IMR-90 (cell line): ENCODE data around the gene ROBO2. TPM values are rescaled to one million over a fixed set of nuclear protein-coding genes. Genes with fewer than 3 reads are reported as not detected.

ENCODE experiments used
- ATAC-seq: fragments of 200-7000 bp; cut with Tn5 transposase; 2 replicates; pipeline ENCODE4 v1.9.1; 2020; ENCODE audit warnings: low read depth, mild to moderate bottlenecking, moderate library complexity
- BruUV-seq: library from RNA; stranded (reverse); fragments of 400-500 nt; replicated peaks from 2 replicates; lab custom pipeline; 2021; lab: Mats Ljungman, UMichigan
- CTCF ChIA-PET: fragments of 300-600 bp; formaldehyde crosslinking; extraction: SDS; loops from one replicate; lab custom pipeline; 2021; ENCODE audit warnings: antibody characterized with exemption; lab: Yijun Ruan, JAX
- POLR2A ChIA-PET: fragments of 300-600 bp; sonication (Branson Sonifier 250); formaldehyde crosslinking; loops from one replicate; lab custom pipeline; 2022; ENCODE audit warnings: antibody characterized with exemption; ENCODE audit not compliant: unreplicated experiment; lab: Charles Lee
- DNase-seq: peaks from one replicate; pipeline ENCODE4 v3.0.0; 2013
- H2AFZ ChIP-seq: replicated peaks from 2 replicates; pipeline ENCODE3; 2013; ENCODE audit warnings: low read length, mild to moderate bottlenecking; ENCODE audit not compliant: poor library complexity
- H2AK5ac ChIP-seq: 2 replicates; pipeline ENCODE4 v1.6.1; 2013; ENCODE audit warnings: low read depth, low read length, inconsistent platforms
- H2AK9ac ChIP-seq: replicated peaks from 2 replicates; pipeline ENCODE3; 2013; ENCODE audit warnings: mild to moderate bottlenecking, low read depth, low read length, moderate library complexity; ENCODE audit not compliant: poor library complexity
- H2BK120ac ChIP-seq: 2 replicates; pipeline ENCODE4 v1.6.1; 2013; ENCODE audit warnings: low read depth, low read length, inconsistent platforms
- H2BK15ac ChIP-seq: 3 replicates; pipeline ENCODE4 v1.6.1; 2013; ENCODE audit warnings: low read depth, low read length, inconsistent platforms
- H2BK20ac ChIP-seq: 2 replicates; pipeline ENCODE4 v1.6.1; 2013; ENCODE audit warnings: low read depth, mild to moderate bottlenecking, inconsistent platforms, low read length, moderate library complexity
- H2BK5ac ChIP-seq: 2 replicates; pipeline ENCODE4 v1.6.1; 2013; ENCODE audit warnings: mild to moderate bottlenecking, low read depth, low read length, inconsistent platforms; ENCODE audit not compliant: poor library complexity, severe bottlenecking
- H3K14ac ChIP-seq: replicated peaks from 2 replicates; pipeline ENCODE4 v1.6.1; 2013; ENCODE audit warnings: low read depth, low read length, inconsistent platforms
- H3K18ac ChIP-seq: 2 replicates; pipeline ENCODE4 v1.6.1; 2013; ENCODE audit warnings: low read depth, low read length, control low read depth
- H3K23ac ChIP-seq: 2 replicates; pipeline ENCODE4 v1.6.1; 2013; ENCODE audit warnings: low read depth, low read length, inconsistent platforms
- H3K27ac ChIP-seq: 2 replicates; pipeline ENCODE4 v1.5.1; 2013; ENCODE audit warnings: mild to moderate bottlenecking, control low read depth, low read length; ENCODE audit not compliant: insufficient read depth
- H3K27me3 ChIP-seq: 2 replicates; pipeline ENCODE4 v1.6.1; 2013; ENCODE audit warnings: low read length; ENCODE audit not compliant: control insufficient read depth, insufficient read depth
- H3K36me3 ChIP-seq: 2 replicates; pipeline ENCODE4 v1.6.1; 2013; ENCODE audit warnings: low read length, mixed read lengths; ENCODE audit not compliant: control insufficient read depth, insufficient read depth
- H3K4ac ChIP-seq: 2 replicates; pipeline ENCODE4 v1.6.1; 2013; ENCODE audit warnings: low read depth, low read length, inconsistent platforms
- H3K4me1 ChIP-seq: 2 replicates; pipeline ENCODE4 v1.6.1; 2013; ENCODE audit warnings: low read length, mixed read lengths; ENCODE audit not compliant: control insufficient read depth, insufficient read depth
- H3K4me2 ChIP-seq: 2 replicates; pipeline ENCODE4 v1.6.1; 2013; ENCODE audit warnings: low read depth, mild to moderate bottlenecking, control low read depth, low read length, moderate library complexity
- H3K4me3 ChIP-seq: 2 replicates; pipeline ENCODE4 v1.5.1; 2013; ENCODE audit warnings: low read depth, mild to moderate bottlenecking, control low read depth, low read length, moderate library complexity; ENCODE audit not compliant: insufficient read depth
- H3K56ac ChIP-seq: 2 replicates; pipeline ENCODE4 v1.6.1; 2013; ENCODE audit warnings: low read length, inconsistent platforms; ENCODE audit not compliant: insufficient read depth; ENCODE audit errors: extremely low read depth
- H3K79me1 ChIP-seq, 2 experiments: 2 replicates each; pipeline ENCODE4 v1.6.1; 2013; ENCODE audit warnings: low read length in 2 of 2, inconsistent platforms in 1 of 2, low read depth in 1 of 2
- H3K9ac ChIP-seq: 2 replicates; pipeline ENCODE4 v1.6.1; 2013; ENCODE audit warnings: low read depth, low read length, control low read depth
- H3K9me1 ChIP-seq: 2 replicates; pipeline ENCODE4 v1.6.1; 2013; ENCODE audit warnings: low read length, inconsistent platforms; ENCODE audit not compliant: insufficient read depth
- H3K9me3 ChIP-seq: 2 replicates; pipeline ENCODE4 v1.6.1; 2013; ENCODE audit warnings: low read length; ENCODE audit not compliant: control insufficient read depth, insufficient read depth
- H4K20me1 ChIP-seq: 2 replicates; pipeline ENCODE4 v1.6.1; 2013; ENCODE audit warnings: low read length, inconsistent platforms; ENCODE audit not compliant: insufficient read depth
- H4K5ac ChIP-seq: 2 replicates; pipeline ENCODE4 v1.6.1; 2013; ENCODE audit warnings: mild to moderate bottlenecking, low read depth, low read length, control low read depth
- H4K8ac ChIP-seq, 2 experiments: 2 replicates each; pipeline ENCODE4 v1.6.1; 2013; ENCODE audit warnings: low read depth in 2 of 2, low read length in 2 of 2, control low read depth in 1 of 2, inconsistent platforms in 1 of 2
- H4K91ac ChIP-seq: 2 replicates; pipeline ENCODE4 v1.6.1; 2013; ENCODE audit warnings: low read depth, low read length, inconsistent platforms; ENCODE audit not compliant: insufficient read depth
- BHLHE40 ChIP-seq: fragments of 150-350 bp; IDR thresholded peaks from 2 replicates; pipeline ENCODE4 v1.6.1; 2016; ENCODE audit warnings: mild to moderate bottlenecking, low read depth, low read length
- CEBPB ChIP-seq: IDR thresholded peaks from 2 replicates; pipeline ENCODE4 v1.6.1; 2012; ENCODE audit warnings: low read depth, low read length, improper control_type of control experiment
- CHD1 ChIP-seq: IDR thresholded peaks from 2 replicates; pipeline ENCODE4 v1.6.1; 2012; ENCODE audit warnings: low read depth, low read length, improper control_type of control experiment
- CTCF ChIP-seq: conservative IDR thresholded peaks from 2 replicates; pipeline ENCODE4 v1.5.1; 2012; ENCODE audit warnings: mild to moderate bottlenecking, low read depth, low read length, improper control_type of control experiment
- ELK1 ChIP-seq: fragments of 150-350 bp; IDR thresholded peaks from 2 replicates; pipeline ENCODE4 v1.6.1; 2016; ENCODE audit warnings: low read depth, mild to moderate bottlenecking, low read length, moderate library complexity, borderline replicate concordance
- FOS ChIP-seq: fragments of 150-350 bp; IDR thresholded peaks from 2 replicates; pipeline ENCODE4 v1.6.1; 2016; ENCODE audit warnings: low read depth, low read length
- MAFK ChIP-seq: IDR thresholded peaks from 2 replicates; pipeline ENCODE4 v1.6.1; 2012; ENCODE audit warnings: low read depth, low read length, improper control_type of control experiment
- MAZ ChIP-seq: IDR thresholded peaks from 2 replicates; pipeline ENCODE4 v1.6.1; 2012; ENCODE audit warnings: low read depth, mild to moderate bottlenecking, low read length, improper control_type of control experiment, moderate library complexity, borderline replicate concordance
- MXI1 ChIP-seq: IDR thresholded peaks from 2 replicates; pipeline ENCODE4 v1.6.1; 2012; ENCODE audit warnings: low read depth, mild to moderate bottlenecking, low read length, moderate library complexity, borderline replicate concordance
- NFE2L2 ChIP-seq: fragments of 150-350 bp; IDR thresholded peaks from 2 replicates; pipeline ENCODE4 v1.6.1; 2016; ENCODE audit warnings: low read depth, mild to moderate bottlenecking, low read length
- POLR2A ChIP-seq: IDR thresholded peaks from 2 replicates; pipeline ENCODE4 v1.6.1; 2012; ENCODE audit warnings: mild to moderate bottlenecking, low read depth, low read length
- RAD21 ChIP-seq: IDR thresholded peaks from 2 replicates; pipeline ENCODE4 v1.6.1; 2012; ENCODE audit warnings: low read length, improper control_type of control experiment
- RCOR1 ChIP-seq: IDR thresholded peaks from 2 replicates; pipeline ENCODE4 v1.6.1; 2012; ENCODE audit warnings: mild to moderate bottlenecking, low read length, improper control_type of control experiment; ENCODE audit not compliant: insufficient replicate concordance
- RFX5 ChIP-seq: IDR thresholded peaks from 2 replicates; pipeline ENCODE4 v1.8.0; 2012; ENCODE audit warnings: low read depth, mild to moderate bottlenecking, low read length, moderate library complexity
- SMC3 ChIP-seq: fragments of 150-350 bp; IDR thresholded peaks from 2 replicates; pipeline ENCODE4 v1.6.1; 2016; ENCODE audit warnings: low read depth, mild to moderate bottlenecking, antibody characterized with exemption, low read length, moderate library complexity
- USF2 ChIP-seq: fragments of 150-350 bp; IDR thresholded peaks from 2 replicates; pipeline ENCODE4 v1.6.1; 2017; ENCODE audit warnings: mild to moderate bottlenecking, antibody characterized with exemption, low read length, low read depth
- WGBS, 2 experiments: methylation state at CpG; one replicate each; pipeline versions ENCODE4 v1.1.5 to v1.1.7; 2013; ENCODE audit warnings: missing lambda C conversion rate in 2 of 2; ENCODE audit not compliant: insufficient read length in 1 of 2; ENCODE audit errors: extremely low coverage in 2 of 2; 5-methylcytosine and 5-hydroxymethylcytosine counted together
- dilution Hi-C: fragments of 300-500 bp; cut with HindIII; formaldehyde crosslinking; loops from one replicate; pipeline ENCODE4 v1.14.3; 2018; ENCODE audit warnings: low sequenced_read_pairs; ENCODE audit not compliant: unreplicated experiment
- in situ Hi-C: fragments of 300-500 bp; cut with MboI; formaldehyde crosslinking; loops from 3 replicates; pipeline ENCODE4 v1.14.3; 2019; ENCODE audit warnings: low sequenced_read_pairs, inconsistent platforms, mixed read lengths
- intact Hi-C: fragments of 100-400 bp; cut with micrococcal nuclease; formaldehyde crosslinking; loops from 2 replicates; pipeline ENCODE4 v1.10.0; 2022
- polyA plus RNA-seq, 3 experiments: library from polyadenylated mRNA; depleted of rRNA; stranded (reverse); fragments of >200 nt; gene quantifications; 2 replicates each; pipeline ENCODE4 v1.2.3, GENCODE V29; 2012; ENCODE audit warnings: low replicate concordance in 1 of 3
- total RNA-seq: library from RNA; depleted of rRNA; stranded (reverse); fragments of >200 nt; gene quantifications from 2 replicates; pipeline ENCODE4 v1.2.3, GENCODE V29; 2012

ROBO2 gene
- total and polyA plus RNA-seq, 2 of the 4 experiments (the other 2 are of a cell fraction) = 9.3 to 14.5 TPM

GRCh38 chr3:77048186-77048585 is 8.3 kb downstream of the ROBO2 start:
- no peaks in the 10 kb centered on the region for H3K9me3 ChIP-seq
- H2BK15ac ChIP-seq = no peak overlapping the region
- no peak overlapping the region for H4K91ac ChIP-seq
- no peaks in the 10 kb centered on the region for H3K79me1 ChIP-seq
- no peak overlapping the region for H2AK9ac ChIP-seq
- POLR2A ChIA-PET = no interaction called here
- H3K9ac ChIP-seq = no peak overlapping the region
- H3K18ac ChIP-seq = no peak overlapping the region
- H4K8ac ChIP-seq = no peak overlapping the region
- H3K23ac ChIP-seq = no peak overlapping the region
- no peak overlapping the region for H2BK20ac ChIP-seq
- no peaks in the 10 kb centered on the region for H3K9me1 ChIP-seq
- no peak overlapping the region for H3K4ac ChIP-seq
- DNase-seq (no peak), ATAC-seq (no peak)
- H4K20me1 ChIP-seq = no peaks in the 10 kb centered on the region
- no peak overlapping the region for H3K4me3 ChIP-seq
- H3K4me2 ChIP-seq = no peak overlapping the region
- intact Hi-C loops (no loop called here), dilution Hi-C loops (no loop called here), in situ Hi-C loops (loop anchor here (25.0 kb wide), 1 partner anchor 1164 kb away; no protein-coding TSS in a partner anchor)
- H2BK5ac ChIP-seq = no peak overlapping the region
- no peaks in the 10 kb centered on the region for H3K4me1 ChIP-seq
- H2AK5ac ChIP-seq = no peak overlapping the region
- no peak for TF ChIP-seq MAFK
- no peak for TF ChIP-seq POLR2A
- TF ChIP-seq SMC3 = no peak
- TF ChIP-seq MAZ = no peak
- no peak for TF ChIP-seq CEBPB
- TF ChIP-seq RFX5 = no peak
- no peak for TF ChIP-seq FOS
- no peak for TF ChIP-seq BHLHE40
- TF ChIP-seq RCOR1 = no peak
- TF ChIP-seq ELK1 = no peak
- no peak for TF ChIP-seq CTCF
- no peak for TF ChIP-seq CHD1
- TF ChIP-seq USF2 = no peak
- no peak for TF ChIP-seq MXI1
- TF ChIP-seq NFE2L2 = no peak
- TF ChIP-seq RAD21 = no peak
- no peaks in the 10 kb centered on the region for H3K27me3 ChIP-seq
- no peak overlapping the region for H3K14ac ChIP-seq
- H3K36me3 ChIP-seq = no peaks in the 10 kb centered on the region
- CTCF ChIA-PET = no interaction called here
- H2BK120ac ChIP-seq = no peak overlapping the region
- no TSS peak for BruUV-seq
- H3K27ac ChIP-seq = no peak overlapping the region
- WGBS, 2 experiments = 92% methylated on average over 2 of the region's 5 CpGs; no CpG with 5 or more reads in 1 of the 2 experiments
- no peak overlapping the region for H4K5ac ChIP-seq
- no peak overlapping the region for H2AFZ ChIP-seq
- no peak overlapping the region for H3K56ac ChIP-seq
